Spinal cord (tissue), 10 donors: ENCODE measurements around the gene NF1. TPM values are rescaled to one million over a fixed set of nuclear protein-coding genes. Genes with fewer than 3 reads are reported as not detected.

Source experiments
- DNase-seq, 6 donors: peaks; one replicate each; pipeline versions ENCODE4 v3.0.0 to v3.0.0-alpha.2; 2013 to 2015; ENCODE audit warnings: low spot score in 6 of 6, low read depth in 4 of 6
- H3K27ac ChIP-seq: one replicate; pipeline ENCODE4 v1.5.1; 2013; ENCODE audit warnings: low read depth, low read length, control low read depth
- H3K27me3 ChIP-seq: one replicate; pipeline ENCODE4 v1.6.1; 2013; ENCODE audit warnings: low read length; ENCODE audit not compliant: control insufficient read depth, insufficient read depth
- H3K36me3 ChIP-seq: one replicate; pipeline ENCODE4 v1.6.1; 2013; ENCODE audit warnings: low read length; ENCODE audit not compliant: control insufficient read depth, insufficient read depth
- H3K4me1 ChIP-seq: one replicate; pipeline ENCODE4 v1.6.1; 2013; ENCODE audit warnings: low read length; ENCODE audit not compliant: control insufficient read depth, insufficient read depth
- H3K4me3 ChIP-seq: one replicate; pipeline ENCODE4 v1.5.1; 2013; ENCODE audit warnings: low read depth, low read length, control low read depth
- H3K9me3 ChIP-seq: one replicate; pipeline ENCODE4 v1.6.1; 2013; ENCODE audit warnings: low read length; ENCODE audit not compliant: control insufficient read depth, insufficient read depth
- WGBS: methylation state at CpG from one replicate; pipeline ENCODE4 v1.1.5; 2013; ENCODE audit warnings: missing lambda C conversion rate; ENCODE audit not compliant: insufficient coverage; 5-methylcytosine and 5-hydroxymethylcytosine counted together
- polyA plus RNA-seq, 2 donors: library from polyadenylated mRNA; unstranded; fragments of 120-200 nt; gene quantifications; one replicate each; pipeline ENCODE4 v1.2.1, GENCODE V29; 2013; ENCODE audit not compliant: insufficient read length in 2 of 2
- total RNA-seq, 2 donors: library from RNA; depleted of rRNA in 1 of 2; stranded (reverse); fragments of 120-200 nt in 1 of 2; fragments of >200 nt in 1 of 2; gene quantifications; one replicate each; pipeline versions ENCODE4 v1.2.3 to v1.2.4, GENCODE V29; 2013 to 2014
- donor health status: healthy.

Gene NF1
- total and polyA plus RNA-seq, 4 donors: 41.1 to 140 (median 54.9) TPM

GRCh38 chr17:31235110-31235509 lies 140.3 kb downstream of the NF1 start:
- Histone ChIP-seq H3K27ac (no peak overlapping the region), H3K4me3 (no peak overlapping the region), H3K36me3 (peaks cover 20% of the 10 kb centered on the region), H3K4me1 (no peaks in the 10 kb centered on the region), H3K27me3 (no peaks in the 10 kb centered on the region), H3K9me3 (no peaks in the 10 kb centered on the region)
- WGBS: no CpG with 5 or more reads among the region's 4 CpGs
- DNase-seq: no peak

DNA sequence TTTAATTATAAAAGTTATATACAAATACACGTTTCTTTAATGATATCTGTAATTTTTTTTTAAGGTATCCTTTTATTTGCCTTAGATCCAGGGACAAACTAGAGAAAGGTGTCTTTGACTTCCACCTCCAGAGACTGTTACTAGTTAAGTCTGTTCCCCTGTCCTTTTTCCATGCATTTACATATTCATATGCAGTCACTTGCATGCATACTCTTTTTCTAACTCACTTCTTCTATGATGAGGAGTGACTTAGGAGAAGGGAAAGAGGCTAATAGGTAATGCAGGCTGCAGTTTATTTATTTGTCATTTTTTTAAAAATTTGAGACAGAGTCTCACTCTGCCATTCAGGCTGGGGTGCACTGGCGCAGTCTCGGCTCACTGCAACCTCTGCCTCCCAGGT lies 141.4 kb downstream of the NF1 start:
- no peaks in the 10 kb centered on the region for H3K4me1 ChIP-seq

GRCh38 chr17:31236712-31237111 lies 141.9 kb downstream of the NF1 start:
- Histone ChIP-seq H3K9me3 (no peaks in the 10 kb centered on the region), H3K27ac (no peak overlapping the region), H3K27me3 (no peaks in the 10 kb centered on the region), H3K4me3 (no peak overlapping the region), H3K36me3 (peaks cover 27% of the 10 kb centered on the region), H3K4me1 (no peaks in the 10 kb centered on the region)
- DNase-seq: no peak
- WGBS: 83% methylated on average over 1 of the region's 3 CpGs

More for the DNA sequence above, 141.4 kb downstream of the NF1 start:
- Histone ChIP-seq H3K36me3 (peaks cover 26% of the 10 kb centered on the region), H3K9me3 (no peaks in the 10 kb centered on the region), H3K27ac (no peak overlapping the region), H3K27me3 (no peaks in the 10 kb centered on the region), H3K4me3 (no peak overlapping the region)
- 100% methylated on average over 2 of the region's 3 CpGs for WGBS
- no peak for DNase-seq

GRCh38 chr17:31241116-31241515 lies 146.3 kb downstream of the NF1 start:
- H3K4me1 ChIP-seq: no peaks in the 10 kb centered on the region
- no peak overlapping the region for H3K4me3 ChIP-seq
- no peaks in the 10 kb centered on the region for H3K27me3 ChIP-seq
- H3K9me3 ChIP-seq: no peaks in the 10 kb centered on the region
- H3K36me3 ChIP-seq: peaks cover 44% of the 10 kb centered on the region
- no peak for DNase-seq
- no CpG with 5 or more reads among the region's 4 CpGs for WGBS
- H3K27ac ChIP-seq: no peak overlapping the region

- Histone ChIP-seq H3K9me3 (no peaks in the 10 kb centered on the region), H3K36me3 (peaks cover 12% of the 10 kb centered on the region), H3K27ac (no peak overlapping the region), H3K4me3 (no peak overlapping the region), H3K27me3 (no peaks in the 10 kb centered on the region), H3K4me1 (no peaks in the 10 kb centered on the region)
- DNase-seq: no peak
- 80% methylated on average over 1 of the region's 5 CpGs for WGBS
These were observed 154.4 kb downstream of the NF1 start for GRCh38 chr17:31248986-31249834.

- no peak overlapping the region for H3K4me3 ChIP-seq
- no CpG with 5 or more reads among the region's 4 CpGs for WGBS
- DNase-seq: peak in 2 of 6 donors; percentile 48 to 63
- no peaks in the 10 kb centered on the region for H3K9me3 ChIP-seq
- H3K4me1 ChIP-seq: no peaks in the 10 kb centered on the region
- H3K36me3 ChIP-seq: peaks cover 6% of the 10 kb centered on the region
- H3K27me3 ChIP-seq: no peaks in the 10 kb centered on the region
- H3K27ac ChIP-seq: no peak overlapping the region
These were observed 155.0 kb downstream of the NF1 start for GRCh38 chr17:31249835-31250141.

- H3K4me3 ChIP-seq: no peak overlapping the region
- no peaks in the 10 kb centered on the region for H3K4me1 ChIP-seq
- H3K36me3 ChIP-seq: peaks cover 6% of the 10 kb centered on the region
- no peak for DNase-seq
- H3K9me3 ChIP-seq: no peaks in the 10 kb centered on the region
- no peak overlapping the region for H3K27ac ChIP-seq
- WGBS: no CpG with 5 or more reads among the region's 1 CpG
- no peaks in the 10 kb centered on the region for H3K27me3 ChIP-seq
These were observed 155.5 kb downstream of the NF1 start for GRCh38 chr17:31250229-31250628.

DNA sequence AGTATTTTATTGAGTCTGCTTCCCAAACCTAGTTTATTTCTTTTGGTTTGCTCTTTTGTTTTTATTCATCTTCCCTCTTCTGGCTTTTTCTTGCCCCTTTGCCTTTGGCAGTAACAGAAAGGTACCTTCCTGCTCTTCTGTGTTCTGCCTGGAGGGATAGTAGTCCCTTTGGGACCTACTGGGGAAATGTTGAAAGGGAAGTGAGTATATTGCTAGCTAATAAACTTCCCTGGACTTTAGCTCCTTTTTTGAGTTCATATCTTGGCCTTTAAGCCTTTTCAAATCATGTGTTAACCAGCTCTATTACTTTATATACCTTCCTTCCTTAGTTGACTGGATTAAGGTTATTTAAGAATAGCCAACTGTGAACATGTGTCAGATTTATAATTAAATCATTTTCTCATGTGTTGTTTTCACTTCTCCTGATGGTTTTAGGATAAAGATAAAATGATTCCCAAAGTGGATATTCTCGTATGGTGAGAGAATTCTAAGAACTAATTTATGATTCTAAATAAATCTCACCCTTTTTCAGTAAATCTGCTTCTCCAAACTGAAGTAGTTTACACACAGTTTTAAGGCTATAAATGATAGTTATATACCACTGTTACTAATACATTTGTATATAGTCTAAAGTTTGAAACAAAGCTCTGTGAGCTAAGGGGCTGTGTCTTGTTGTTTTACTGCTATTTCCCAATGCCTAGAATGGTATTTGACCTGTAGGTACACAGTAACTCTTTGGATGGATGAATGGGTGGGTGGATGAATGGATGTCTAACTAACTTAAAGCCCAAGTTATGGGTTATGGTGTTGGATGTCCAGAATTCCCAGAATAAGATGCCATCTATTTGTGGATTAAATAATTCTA lies 156.6 kb downstream of the NF1 start:
- H3K4me1 ChIP-seq: no peaks in the 10 kb centered on the region
- no peaks in the 10 kb centered on the region for H3K27me3 ChIP-seq
- H3K4me3 ChIP-seq: no peak overlapping the region
- H3K27ac ChIP-seq: no peak overlapping the region
- H3K9me3 ChIP-seq: no peaks in the 10 kb centered on the region
- WGBS: no CpG with 5 or more reads among the region's 1 CpG
- H3K36me3 ChIP-seq: peaks cover 6% of the 10 kb centered on the region
- DNase-seq: no peak

- no peaks in the 10 kb centered on the region for H3K4me1 ChIP-seq
- no peak overlapping the region for H3K4me3 ChIP-seq
- H3K27ac ChIP-seq: no peak overlapping the region
- no peaks in the 10 kb centered on the region for H3K27me3 ChIP-seq
- peaks cover 2% of the 10 kb centered on the region for H3K36me3 ChIP-seq
- no peaks in the 10 kb centered on the region for H3K9me3 ChIP-seq
- DNase-seq: no peak
These were observed 157.2 kb downstream of the NF1 start for GRCh38 chr17:31251970-31252328.

- Histone ChIP-seq H3K27me3 (no peaks in the 10 kb centered on the region), H3K4me3 (no peak overlapping the region), H3K36me3 (no peaks in the 10 kb centered on the region), H3K9me3 (no peaks in the 10 kb centered on the region), H3K4me1 (no peaks in the 10 kb centered on the region), H3K27ac (no peak overlapping the region)
- DNase-seq: no peak
- no CpG with 5 or more reads among the region's 1 CpG for WGBS
These were observed 158.0 kb downstream of the NF1 start for GRCh38 chr17:31252741-31253140.
